HCT116 (cell line): Measurements from ENCODE around the gene TNFRSF8. TPM values are rescaled to one million over a fixed set of nuclear protein-coding genes. Genes with fewer than 3 reads are reported as not detected.

ENCODE experiments used
- ATAC-seq: fragments of 200-7000 bp; cut with Tn5 transposase; 2 replicates; pipeline ENCODE4 v1.9.1; 2020; ENCODE audit warnings: mild to moderate bottlenecking, moderate library complexity
- BruUV-seq: library from RNA; stranded (reverse); fragments of 400-500 nt; replicated peaks from 2 replicates; lab custom pipeline; 2021; lab: Mats Ljungman, UMichigan
- CTCF ChIA-PET: fragments of 300-600 bp; sonication (Branson Sonifier 250); formaldehyde crosslinking; loops from one replicate; lab custom pipeline; 2021; ENCODE audit warnings: antibody characterized with exemption; lab: Charles Lee
- POLR2A ChIA-PET: fragments of 300-600, 350-600 bp; sonication (Branson Sonifier 250); formaldehyde crosslinking; loops from one replicate; lab custom pipeline; 2021; ENCODE audit warnings: antibody characterized with exemption; lab: Charles Lee
- RAD21 ChIA-PET, 2 experiments: fragments of 300-600 bp; sonication (Branson Sonifier 250); formaldehyde crosslinking; loops; one replicate each; lab custom pipeline; 2023; ENCODE audit warnings: low total read pairs in 2 of 2; ENCODE audit not compliant: uncharacterized antibody in 2 of 2, unreplicated experiment in 2 of 2, low non-redundant PET in 1 of 2; lab: Charles Lee
- DNase-seq: peaks from one replicate; pipeline ENCODE4 v3.0.0-alpha.2; 2010; ENCODE audit warnings: low read depth, low spot score
- H2AFZ ChIP-seq: fragments of 200-600 bp; shearing (Covaris generic), sonication (generic); 2 replicates; pipeline ENCODE4 v1.6.1; 2017; ENCODE audit warnings: low read depth, mixed run types, mixed read lengths, antibody characterized with exemption, low read length; ENCODE audit not compliant: poor library complexity, severe bottlenecking
- H3K27ac ChIP-seq: 2 replicates; pipeline ENCODE4 v1.5.1; 2012; ENCODE audit warnings: low read depth, low read length
- H3K27me3 ChIP-seq: fragments of 200-600 bp; sonication (generic); 2 replicates; pipeline ENCODE4 v1.6.1; 2016; ENCODE audit warnings: mixed run types, low read length, mixed read lengths; ENCODE audit not compliant: insufficient read depth
- H3K36me3 ChIP-seq, 2 experiments: fragments of 200-500 bp in 1 of 2; fragments of 200-600 bp in 1 of 2; sonication (Bioruptor generic) in 1 of 2; sonication (generic) in 1 of 2; 2 replicates each; pipeline versions ENCODE4 v1.5.1 to v1.6.1; 2014 to 2016; ENCODE audit warnings: low read length in 2 of 2, inconsistent platforms in 1 of 2, mixed read lengths in 1 of 2, mixed run types in 1 of 2; ENCODE audit not compliant: insufficient read depth in 2 of 2, control insufficient read depth in 1 of 2
- H3K4me1 ChIP-seq, 2 experiments: fragments of 200-600 bp in 1 of 2; sonication (generic) in 1 of 2; 2 replicates each; pipeline versions ENCODE4 v1.5.1 to v1.6.1; 2012 to 2017; ENCODE audit warnings: low read length in 2 of 2, inconsistent platforms in 1 of 2, mild to moderate bottlenecking in 1 of 2, mixed read lengths in 1 of 2, mixed run types in 1 of 2, moderate library complexity in 1 of 2; ENCODE audit not compliant: insufficient read depth in 2 of 2, control insufficient read depth in 1 of 2
- H3K4me2 ChIP-seq: fragments of 200-600 bp; sonication (generic); 2 replicates; pipeline ENCODE4 v1.6.1; 2017; ENCODE audit warnings: mixed run types, low read length, mixed read lengths
- H3K4me3 ChIP-seq, 2 experiments: fragments of 200-600 bp in 1 of 2; sonication (generic) in 1 of 2; replicated peaks in 1 of 2; 2 replicates each; pipeline ENCODE4 v1.5.1; 2011 to 2016; ENCODE audit warnings: low read length in 2 of 2, control low read depth in 1 of 2, low read depth in 1 of 2, mild to moderate bottlenecking in 1 of 2, mixed read lengths in 1 of 2, mixed run types in 1 of 2
- H3K79me2 ChIP-seq: fragments of 200-600 bp; sonication (generic); 2 replicates; pipeline ENCODE4 v1.6.1; 2017; ENCODE audit warnings: mild to moderate bottlenecking, mixed run types, low read length, moderate library complexity, mixed read lengths; ENCODE audit not compliant: insufficient read depth
- H3K9ac ChIP-seq: fragments of 200-600 bp; sonication (generic); 2 replicates; pipeline ENCODE4 v1.6.1; 2016; ENCODE audit warnings: low read length, mixed read lengths
- H3K9me2 ChIP-seq: fragments of 200-600 bp; sonication (generic), shearing (Covaris generic); 2 replicates; pipeline ENCODE4 v1.6.1; 2017; ENCODE audit warnings: mixed run types, mild to moderate bottlenecking, moderate library complexity; ENCODE audit not compliant: insufficient read depth
- H3K9me3 ChIP-seq, 2 experiments: fragments of 200-500 bp in 1 of 2; fragments of 200-600 bp in 1 of 2; sonication (Bioruptor generic) in 1 of 2; sonication (generic) in 1 of 2; 2 replicates each; pipeline ENCODE4 v1.6.1; 2014 to 2017; ENCODE audit warnings: low read length in 2 of 2, mixed read lengths in 2 of 2, inconsistent platforms in 1 of 2, low read depth in 1 of 2, mild to moderate bottlenecking in 1 of 2, mixed run types in 1 of 2, moderate library complexity in 1 of 2; ENCODE audit not compliant: control insufficient read depth in 1 of 2, insufficient read depth in 1 of 2
- H4K20me1 ChIP-seq: fragments of 200-600 bp; sonication (generic), shearing (Covaris generic); 2 replicates; pipeline ENCODE4 v1.6.1; 2017; ENCODE audit warnings: mixed run types, mild to moderate bottlenecking, moderate library complexity; ENCODE audit not compliant: insufficient read depth
- CBX3 ChIP-seq: IDR thresholded peaks from 2 replicates; pipeline ENCODE4 v1.6.1; 2012; ENCODE audit warnings: low read depth
- CEBPB ChIP-seq: IDR thresholded peaks from 2 replicates; pipeline ENCODE4 v1.6.1; 2012; ENCODE audit warnings: low read depth
- POLR2AphosphoS5 ChIP-seq: IDR thresholded peaks from 2 replicates; pipeline ENCODE4 v1.6.1; 2011; ENCODE audit warnings: mild to moderate bottlenecking, low read depth, low read length, moderate library complexity
- RAD21 ChIP-seq: IDR thresholded peaks from 2 replicates; pipeline ENCODE4 v1.6.1; 2012; ENCODE audit warnings: low read depth, mild to moderate bottlenecking
- REST ChIP-seq: IDR thresholded peaks from 2 replicates; pipeline ENCODE4 v1.6.1; 2012; ENCODE audit warnings: low read depth
- SP1 ChIP-seq: IDR thresholded peaks from 2 replicates; pipeline ENCODE4 v1.6.1; 2012; ENCODE audit warnings: low read depth
- TCF7L2 ChIP-seq: IDR thresholded peaks from 2 replicates; pipeline ENCODE4 v1.7.0; 2011; ENCODE audit warnings: borderline replicate concordance, inconsistent platforms; ENCODE audit not compliant: insufficient read depth, insufficient read length; ENCODE audit errors: extremely low read depth
- intact Hi-C: fragments of 100-400 bp; cut with micrococcal nuclease; formaldehyde crosslinking; loops from 2 replicates; pipeline ENCODE4 v1.10.0; 2022
- total RNA-seq: library from RNA; stranded (reverse); gene quantifications from one replicate; pipeline ENCODE4 v1.2.1, GENCODE V29; 2021; ENCODE audit not compliant: unreplicated experiment

Gene TNFRSF8
- total RNA-seq, 1 experiment from 2014 or later, result 0.17 TPM

DNA sequence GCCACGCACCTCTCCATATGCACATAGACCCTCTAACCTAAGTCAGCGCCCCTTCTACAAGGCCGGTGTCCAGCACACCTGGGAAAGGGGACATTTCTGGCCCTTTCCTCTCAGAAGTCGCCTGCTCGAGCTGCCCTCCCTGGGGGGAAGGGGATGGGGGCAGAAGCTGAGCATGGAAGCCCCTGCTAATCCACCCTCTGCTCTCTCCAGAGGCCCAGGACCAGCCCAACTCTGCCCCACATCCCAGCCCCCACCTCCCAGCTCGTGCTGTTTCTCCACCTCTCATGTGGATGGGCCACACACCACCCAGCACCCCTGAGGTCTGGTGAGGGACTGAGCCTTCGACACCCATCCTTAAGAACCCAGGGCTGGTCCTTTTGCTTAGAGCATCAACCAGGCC, 118.5 kb downstream of the TNFRSF8 start:
- peaks cover 24 to 35% of the 10 kb centered on the region in 2 experiments for H3K4me1 ChIP-seq
- no peaks in the 10 kb centered on the region for H3K36me3 ChIP-seq
- H3K27ac ChIP-seq, result no peak overlapping the region
- no peaks in the 10 kb centered on the region for H3K79me2 ChIP-seq
- H3K9me3 ChIP-seq, result no peaks in the 10 kb centered on the region
- ATAC-seq, result no peak
- ChIA-PET POLR2A (no interaction called here), CTCF (interaction anchor here (2.0 kb wide), 1 partner anchor 15 kb away, joined by 5 read pairs; no protein-coding TSS in a partner anchor), RAD21 (no interaction called here)
- DNase-seq, result no peak
- BruUV-seq, result no TSS peak
- intact Hi-C loops, result no loop called here
- H3K9ac ChIP-seq, result no peak overlapping the region
- H3K27me3 ChIP-seq, result no peaks in the 10 kb centered on the region
- H2AFZ ChIP-seq, result no peak overlapping the region
- no peaks in the 10 kb centered on the region for H3K9me2 ChIP-seq
- H3K4me2 ChIP-seq, result no peak overlapping the region
- H4K20me1 ChIP-seq, result no peaks in the 10 kb centered on the region
- TF ChIP-seq REST (no peak), RAD21 (no peak), SP1 (no peak), POLR2AphosphoS5 (no peak), CBX3 (no peak), TCF7L2 (no peak), CEBPB (no peak)
- H3K4me3 ChIP-seq, result no peak overlapping the region
